HepG2 (cell line): ENCODE data around the gene SPACA4. TPM values are rescaled to one million over a fixed set of nuclear protein-coding genes. Genes with fewer than 3 reads are reported as not detected.

Source experiments
- ATF7 ChIP-seq, 2 experiments: fragments of 450-650 bp in 1 of 2; sonication (generic) in 1 of 2; formaldehyde crosslinking in 1 of 2; IDR thresholded peaks; 2 replicates each; pipeline versions ENCODE4 v1.4.0 to v1.6.1; 2016 to 2020; ENCODE audit warnings: antibody characterized with exemption in 1 of 2, mild to moderate bottlenecking in 1 of 2, missing genetic modification reagents in 1 of 2
- ATM ChIP-seq: fragments of 450-650 bp; IDR thresholded peaks from 2 replicates; pipeline ENCODE4 v1.7.1; 2017; ENCODE audit warnings: mild to moderate bottlenecking, borderline replicate concordance
- BCL6 ChIP-seq: IDR thresholded peaks from 2 replicates; pipeline ENCODE4 v1.6.1; 2016; ENCODE audit warnings: missing genetic modification reagents, missing compliant biosample characterization
- EED ChIP-seq: sonication (generic); formaldehyde crosslinking; IDR thresholded peaks from 2 replicates; pipeline ENCODE4 v1.5.0; 2020; ENCODE audit warnings: mild to moderate bottlenecking, missing genetic modification reagents
- GABPB1 ChIP-seq: IDR thresholded peaks from 2 replicates; pipeline ENCODE4 v1.6.1; 2016; ENCODE audit warnings: mild to moderate bottlenecking, missing genetic modification reagents, moderate library complexity, missing compliant biosample characterization
- HOXD1 ChIP-seq: sonication (generic); formaldehyde crosslinking; IDR thresholded peaks from 2 replicates; pipeline ENCODE4 v1.5.0; 2020; ENCODE audit warnings: missing genetic modification reagents
- NFE2 ChIP-seq: sonication (generic); formaldehyde crosslinking; IDR thresholded peaks from 2 replicates; pipeline ENCODE4 v1.4.0; 2020; ENCODE audit warnings: missing genetic modification reagents
- PCBP2 ChIP-seq: fragments of 200-400 bp; formaldehyde crosslinking; optimal IDR thresholded peaks from 2 replicates; pipeline ENCODE3; 2018; ENCODE audit warnings: low read length, low read depth; ENCODE audit not compliant: poor library complexity, severe bottlenecking
- SMARCE1 ChIP-seq: fragments of 450-650 bp; IDR thresholded peaks from 2 replicates; pipeline ENCODE4 v1.6.1; 2017; ENCODE audit warnings: borderline replicate concordance
- ZFP41 ChIP-seq: sonication (generic); formaldehyde crosslinking; IDR thresholded peaks from 2 replicates; pipeline ENCODE4 v1.4.0; 2020; ENCODE audit warnings: mild to moderate bottlenecking, missing genetic modification reagents, borderline replicate concordance
- ZNF33A ChIP-seq: sonication (generic); formaldehyde crosslinking; IDR thresholded peaks from 2 replicates; pipeline ENCODE4 v1.5.1; 2020; ENCODE audit warnings: missing genetic modification reagents, mild to moderate bottlenecking, moderate library complexity, borderline replicate concordance
- ZNF343 ChIP-seq: sonication (generic); formaldehyde crosslinking; IDR thresholded peaks from 2 replicates; pipeline ENCODE4 v1.4.0; 2020; ENCODE audit warnings: mild to moderate bottlenecking, missing genetic modification reagents
- ZSCAN31 ChIP-seq: sonication (generic); formaldehyde crosslinking; IDR thresholded peaks from 2 replicates; pipeline ENCODE4 v1.5.0; 2020; ENCODE audit warnings: low read depth, mild to moderate bottlenecking, missing genetic modification reagents
- polyA plus RNA-seq, 8 experiments: library from polyadenylated mRNA; depleted of rRNA in 3 of 8; stranded (reverse) in 7 of 8; unstranded in 1 of 8; fragments of >200 nt; fragmentation: Illumina TruSeq in 4 of 8; extraction: Trizol in 4 of 8; gene quantifications; 2 replicates each; pipeline versions ENCODE4 v1.2.1 to v1.2.3, GENCODE V29; 2011 to 2016; ENCODE audit warnings: low read depth in 4 of 8, missing spikeins in 1 of 8, mixed read lengths in 1 of 8; ENCODE audit not compliant: insufficient read depth in 1 of 8
- total RNA-seq, 5 experiments: library from RNA; depleted of rRNA; stranded (reverse); fragments of >200 nt; fragmentation: Illumina TruSeq; extraction: Trizol; gene quantifications; 2 replicates each; pipeline ENCODE4 v1.2.3, GENCODE V29; 2016; ENCODE audit warnings: low read depth in 1 of 5
- TF ChIP-seq, protein P1 (sequence below), 2 experiments: sonication (generic) in 1 of 2; formaldehyde crosslinking in 1 of 2; IDR thresholded peaks; 2 replicates each; pipeline versions ENCODE4 v1.4.0 to v1.6.1; 2016 to 2020; ENCODE audit warnings: borderline replicate concordance in 1 of 2, low read depth in 1 of 2, mild to moderate bottlenecking in 1 of 2, missing genetic modification reagents in 1 of 2
- TF ChIP-seq, protein P2 (sequence below): sonication (generic); formaldehyde crosslinking; IDR thresholded peaks from 2 replicates; pipeline ENCODE4 v1.8.0; 2022; ENCODE audit warnings: missing genetic modification reagents, mild to moderate bottlenecking, inconsistent platforms, borderline replicate concordance
- TF ChIP-seq, protein P3 (sequence below): sonication (generic); formaldehyde crosslinking; IDR thresholded peaks from 2 replicates; pipeline ENCODE4 v1.4.0; 2020; ENCODE audit warnings: missing genetic modification reagents
- TF ChIP-seq, protein P4 (sequence below): sonication (generic); formaldehyde crosslinking; IDR thresholded peaks from 2 replicates; pipeline ENCODE4 v1.5.0; 2020; ENCODE audit warnings: mild to moderate bottlenecking, missing genetic modification reagents

SPACA4 gene
- total and polyA plus RNA-seq, 2 of the 13 experiments (the other 11 are each of a cell fraction or from before 2014, with no cell fraction given), result not detected

DNA sequence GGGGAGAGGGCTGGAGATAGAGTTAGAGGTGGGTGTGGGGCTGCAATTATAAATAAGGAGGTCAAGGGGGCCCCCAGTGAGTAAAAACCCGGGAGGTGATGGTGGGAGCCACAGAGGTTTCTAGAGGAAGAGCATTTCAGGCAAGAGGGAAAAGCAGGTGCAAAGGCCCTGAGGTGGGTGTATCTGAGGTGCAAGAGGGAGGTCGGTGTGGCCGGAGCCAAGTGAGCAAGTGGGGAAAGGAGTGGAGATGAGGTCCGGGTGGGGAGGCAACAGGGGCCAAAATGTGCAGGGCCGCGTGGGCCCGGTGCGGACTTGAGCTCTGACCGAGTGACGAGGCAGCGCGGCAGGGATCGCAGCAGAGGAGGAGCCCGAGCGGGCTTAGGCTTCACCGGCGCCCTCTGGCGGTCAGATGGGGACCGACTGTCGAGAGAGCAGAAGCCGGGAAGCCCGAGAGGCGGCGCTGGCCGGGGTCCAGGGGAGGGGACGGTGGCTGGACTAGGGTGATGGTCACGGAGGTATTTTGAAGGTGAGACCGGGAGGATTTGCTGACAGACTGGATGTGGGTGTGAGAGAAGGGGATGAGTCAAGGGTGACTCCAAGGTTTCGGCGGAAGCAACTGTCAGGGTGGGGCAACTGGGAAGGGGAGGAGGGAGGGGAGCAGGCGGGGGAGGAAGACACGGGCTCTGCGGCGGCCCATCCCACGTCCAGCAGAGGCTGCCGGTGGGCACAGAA lies 17.7 kb upstream of the SPACA4 start (continued):
- TF ChIP-seq, protein P1, sequence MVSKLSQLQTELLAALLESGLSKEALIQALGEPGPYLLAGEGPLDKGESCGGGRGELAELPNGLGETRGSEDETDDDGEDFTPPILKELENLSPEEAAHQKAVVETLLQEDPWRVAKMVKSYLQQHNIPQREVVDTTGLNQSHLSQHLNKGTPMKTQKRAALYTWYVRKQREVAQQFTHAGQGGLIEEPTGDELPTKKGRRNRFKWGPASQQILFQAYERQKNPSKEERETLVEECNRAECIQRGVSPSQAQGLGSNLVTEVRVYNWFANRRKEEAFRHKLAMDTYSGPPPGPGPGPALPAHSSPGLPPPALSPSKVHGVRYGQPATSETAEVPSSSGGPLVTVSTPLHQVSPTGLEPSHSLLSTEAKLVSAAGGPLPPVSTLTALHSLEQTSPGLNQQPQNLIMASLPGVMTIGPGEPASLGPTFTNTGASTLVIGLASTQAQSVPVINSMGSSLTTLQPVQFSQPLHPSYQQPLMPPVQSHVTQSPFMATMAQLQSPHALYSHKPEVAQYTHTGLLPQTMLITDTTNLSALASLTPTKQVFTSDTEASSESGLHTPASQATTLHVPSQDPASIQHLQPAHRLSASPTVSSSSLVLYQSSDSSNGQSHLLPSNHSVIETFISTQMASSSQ (IDR thresholded peaks at IDR 0.05; ENCODE audit: low read depth), result no peak
- TF ChIP-seq, protein P1 (CRISPR knock-in tag; IDR thresholded peaks at IDR 0.05; ENCODE audit: borderline replicate concordance), result no peak
- TF ChIP-seq EED (CRISPR knock-in tag), result no peak
- TF ChIP-seq GABPB1 (CRISPR knock-in tag), result peak; percentile 58; the same call in 1 of the 2 replicates
- TF ChIP-seq ZFP41 (CRISPR knock-in tag), result no peak
- TF ChIP-seq, protein P2, sequence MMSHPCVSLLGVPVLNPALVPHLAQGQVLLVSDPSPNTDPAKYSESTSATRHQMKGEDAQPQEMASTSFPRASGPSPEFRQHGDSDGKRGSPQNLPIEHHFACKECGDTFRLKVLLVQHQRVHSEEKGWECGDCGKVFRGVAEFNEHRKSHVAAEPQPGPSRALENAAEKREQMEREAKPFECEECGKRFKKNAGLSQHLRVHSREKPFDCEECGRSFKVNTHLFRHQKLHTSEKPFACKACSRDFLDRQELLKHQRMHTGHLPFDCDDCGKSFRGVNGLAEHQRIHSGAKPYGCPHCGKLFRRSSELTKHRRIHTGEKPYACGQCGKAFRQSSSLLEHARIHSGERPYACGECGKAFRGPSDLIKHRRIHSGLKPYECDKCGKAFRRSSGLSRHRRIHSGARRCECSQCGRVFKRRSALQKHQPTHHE (CRISPR knock-in tag), result no peak
- no peak for TF ChIP-seq ZSCAN31 (CRISPR knock-in tag)
- no peak for TF ChIP-seq ATF7 (IDR thresholded peaks at IDR 0.05)
- no peak for TF ChIP-seq ATF7 (CRISPR knock-in tag; IDR thresholded peaks at IDR 0.05)
- no peak for TF ChIP-seq NFE2
- TF ChIP-seq, protein P3, sequence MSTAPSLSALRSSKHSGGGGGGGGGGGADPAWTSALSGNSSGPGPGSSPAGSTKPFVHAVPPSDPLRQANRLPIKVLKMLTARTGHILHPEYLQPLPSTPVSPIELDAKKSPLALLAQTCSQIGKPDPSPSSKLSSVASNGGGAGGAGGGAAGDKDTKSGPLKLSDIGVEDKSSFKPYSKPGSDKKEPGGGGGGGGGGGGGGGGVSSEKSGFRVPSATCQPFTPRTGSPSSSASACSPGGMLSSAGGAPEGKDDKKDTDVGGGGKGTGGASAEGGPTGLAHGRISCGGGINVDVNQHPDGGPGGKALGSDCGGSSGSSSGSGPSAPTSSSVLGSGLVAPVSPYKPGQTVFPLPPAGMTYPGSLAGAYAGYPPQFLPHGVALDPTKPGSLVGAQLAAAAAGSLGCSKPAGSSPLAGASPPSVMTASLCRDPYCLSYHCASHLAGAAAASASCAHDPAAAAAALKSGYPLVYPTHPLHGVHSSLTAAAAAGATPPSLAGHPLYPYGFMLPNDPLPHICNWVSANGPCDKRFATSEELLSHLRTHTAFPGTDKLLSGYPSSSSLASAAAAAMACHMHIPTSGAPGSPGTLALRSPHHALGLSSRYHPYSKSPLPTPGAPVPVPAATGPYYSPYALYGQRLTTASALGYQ (CRISPR knock-in tag), result no peak
- TF ChIP-seq ZNF33A (CRISPR knock-in tag), result no peak
- TF ChIP-seq ZNF343 (CRISPR knock-in tag), result no peak
- TF ChIP-seq, protein P4, sequence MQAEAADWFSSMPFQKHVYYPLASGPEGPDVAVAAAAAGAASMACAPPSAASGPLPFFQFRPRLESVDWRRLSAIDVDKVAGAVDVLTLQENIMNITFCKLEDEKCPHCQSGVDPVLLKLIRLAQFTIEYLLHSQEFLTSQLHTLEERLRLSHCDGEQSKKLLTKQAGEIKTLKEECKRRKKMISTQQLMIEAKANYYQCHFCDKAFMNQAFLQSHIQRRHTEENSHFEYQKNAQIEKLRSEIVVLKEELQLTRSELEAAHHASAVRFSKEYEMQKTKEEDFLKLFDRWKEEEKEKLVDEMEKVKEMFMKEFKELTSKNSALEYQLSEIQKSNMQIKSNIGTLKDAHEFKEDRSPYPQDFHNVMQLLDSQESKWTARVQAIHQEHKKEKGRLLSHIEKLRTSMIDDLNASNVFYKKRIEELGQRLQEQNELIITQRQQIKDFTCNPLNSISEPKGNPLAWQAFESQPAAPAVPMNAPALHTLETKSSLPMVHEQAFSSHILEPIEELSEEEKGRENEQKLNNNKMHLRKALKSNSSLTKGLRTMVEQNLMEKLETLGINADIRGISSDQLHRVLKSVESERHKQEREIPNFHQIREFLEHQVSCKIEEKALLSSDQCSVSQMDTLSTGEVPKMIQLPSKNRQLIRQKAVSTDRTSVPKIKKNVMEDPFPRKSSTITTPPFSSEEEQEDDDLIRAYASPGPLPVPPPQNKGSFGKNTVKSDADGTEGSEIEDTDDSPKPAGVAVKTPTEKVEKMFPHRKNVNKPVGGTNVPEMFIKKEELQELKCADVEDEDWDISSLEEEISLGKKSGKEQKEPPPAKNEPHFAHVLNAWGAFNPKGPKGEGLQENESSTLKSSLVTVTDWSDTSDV (CRISPR knock-in tag), result no peak
- TF ChIP-seq BCL6 (CRISPR knock-in tag), result no peak
- no peak for TF ChIP-seq SMARCE1
- no peak for TF ChIP-seq ATM
- TF ChIP-seq HOXD1 (CRISPR knock-in tag), result no peak
- TF ChIP-seq PCBP2, result no peak
